ENCODE data around the gene ZNF891.

ZNF891 gene

GRCh38 chr12:133135747-133136146 lies 5.7 kb upstream of the ZNF891 start:
- TF ChIP-seq, protein P1, sequence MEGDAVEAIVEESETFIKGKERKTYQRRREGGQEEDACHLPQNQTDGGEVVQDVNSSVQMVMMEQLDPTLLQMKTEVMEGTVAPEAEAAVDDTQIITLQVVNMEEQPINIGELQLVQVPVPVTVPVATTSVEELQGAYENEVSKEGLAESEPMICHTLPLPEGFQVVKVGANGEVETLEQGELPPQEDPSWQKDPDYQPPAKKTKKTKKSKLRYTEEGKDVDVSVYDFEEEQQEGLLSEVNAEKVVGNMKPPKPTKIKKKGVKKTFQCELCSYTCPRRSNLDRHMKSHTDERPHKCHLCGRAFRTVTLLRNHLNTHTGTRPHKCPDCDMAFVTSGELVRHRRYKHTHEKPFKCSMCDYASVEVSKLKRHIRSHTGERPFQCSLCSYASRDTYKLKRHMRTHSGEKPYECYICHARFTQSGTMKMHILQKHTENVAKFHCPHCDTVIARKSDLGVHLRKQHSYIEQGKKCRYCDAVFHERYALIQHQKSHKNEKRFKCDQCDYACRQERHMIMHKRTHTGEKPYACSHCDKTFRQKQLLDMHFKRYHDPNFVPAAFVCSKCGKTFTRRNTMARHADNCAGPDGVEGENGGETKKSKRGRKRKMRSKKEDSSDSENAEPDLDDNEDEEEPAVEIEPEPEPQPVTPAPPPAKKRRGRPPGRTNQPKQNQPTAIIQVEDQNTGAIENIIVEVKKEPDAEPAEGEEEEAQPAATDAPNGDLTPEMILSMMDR (IDR thresholded peaks at IDR 0.05; ENCODE audit: extremely low read depth, insufficient read depth, missing control alignments): no peak
- in situ Hi-C loops (cut with MboI; ENCODE audit: low pct_unique_long_range_greater_than_20kb, low sequenced_read_pairs, unreplicated experiment): no loop called here
- no peak for DNase-seq (ENCODE audit: low spot score)

DNA sequence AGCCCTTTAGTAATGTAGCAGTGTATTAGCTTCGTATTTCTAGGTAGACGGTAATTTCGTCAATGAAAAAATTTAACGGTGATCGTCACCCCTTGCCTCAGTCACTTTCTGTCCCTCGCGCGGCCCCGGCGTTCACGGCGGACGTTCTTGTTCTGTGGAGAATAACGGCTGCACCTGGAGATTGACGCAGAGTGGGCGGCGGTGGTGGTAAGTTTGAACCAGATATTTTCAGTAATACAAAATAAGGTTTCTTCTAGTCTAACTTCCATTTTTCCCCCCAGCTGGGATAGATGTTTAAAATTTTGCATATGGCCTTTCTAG lies 694 bp upstream of the ZNF891 start:
- TF ChIP-seq, protein P1 (IDR thresholded peaks at IDR 0.05; ENCODE audit: extremely low read depth, insufficient read depth, missing control alignments): no peak
- DNase-seq (ENCODE audit: low spot score): peak; percentile 13
- in situ Hi-C loops (cut with MboI; ENCODE audit: low pct_unique_long_range_greater_than_20kb, low sequenced_read_pairs, unreplicated experiment): no loop called here

DNA sequence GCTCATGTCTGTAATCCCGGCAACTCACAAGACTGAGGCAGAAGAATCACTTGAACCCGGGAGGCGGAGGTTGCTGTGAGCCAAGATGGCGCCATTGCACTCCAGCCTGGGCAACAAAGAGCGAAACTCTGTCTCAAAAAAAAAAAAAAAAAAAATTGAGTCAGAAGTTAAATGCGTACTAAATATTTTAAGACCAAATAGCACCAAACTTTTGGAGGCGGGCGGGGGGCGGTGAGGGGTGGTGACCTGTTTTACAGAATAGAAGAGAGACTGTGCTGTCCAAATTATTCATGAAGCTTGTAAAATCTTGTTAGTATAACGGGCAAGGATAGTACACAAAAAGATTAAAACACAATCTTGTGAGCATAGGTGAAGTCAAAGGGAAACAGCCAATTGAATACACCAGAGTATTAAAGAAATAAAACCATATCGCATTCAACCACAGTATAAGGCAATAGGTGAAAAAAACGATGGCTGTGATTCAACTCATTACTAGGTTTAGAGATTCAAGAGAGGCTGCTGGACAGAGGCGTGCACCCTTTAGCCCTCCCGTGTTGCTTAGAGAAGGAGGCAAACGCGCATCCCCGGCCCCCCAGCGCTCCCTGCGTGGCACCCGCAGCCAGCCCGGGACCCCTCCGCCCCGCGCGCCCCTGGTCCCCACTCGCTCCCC lies 571 bp downstream of the ZNF891 start:
- TF ChIP-seq, protein P1 (IDR thresholded peaks at IDR 0.05; ENCODE audit: extremely low read depth, insufficient read depth, missing control alignments): no peak
- in situ Hi-C loops (cut with MboI; ENCODE audit: low pct_unique_long_range_greater_than_20kb, low sequenced_read_pairs, unreplicated experiment): no loop called here
- DNase-seq (ENCODE audit: low spot score): peak; percentile 23

GRCh38 chr12:133124674-133125073 lies 5.4 kb downstream of the ZNF891 start:
- TF ChIP-seq, protein P1 (IDR thresholded peaks at IDR 0.05; ENCODE audit: extremely low read depth, insufficient read depth, missing control alignments): no peak
- DNase-seq (ENCODE audit: low spot score): no peak
- in situ Hi-C loops (cut with MboI; ENCODE audit: low pct_unique_long_range_greater_than_20kb, low sequenced_read_pairs, unreplicated experiment): no loop called here

GRCh38 chr12:133120385-133121191 lies 9.5 kb downstream of the ZNF891 start:
- in situ Hi-C loops (cut with MboI; ENCODE audit: low pct_unique_long_range_greater_than_20kb, low sequenced_read_pairs, unreplicated experiment): no loop called here
- no peak for DNase-seq (ENCODE audit: low spot score)
- TF ChIP-seq, protein P1 (IDR thresholded peaks at IDR 0.05; ENCODE audit: extremely low read depth, insufficient read depth, missing control alignments): no peak

GRCh38 chr12:133108150-133108549 lies 21.9 kb downstream of the ZNF891 start:
- no peak for DNase-seq (ENCODE audit: low spot score)
- in situ Hi-C loops (cut with MboI; ENCODE audit: low pct_unique_long_range_greater_than_20kb, low sequenced_read_pairs, unreplicated experiment): no loop called here
- TF ChIP-seq, protein P1 (IDR thresholded peaks at IDR 0.05; ENCODE audit: extremely low read depth, insufficient read depth, missing control alignments): no peak
